GM10847 (cell line): ENCODE measurements around the gene CUEDC1.

Experiments used
- POLR2A ChIP-seq: IDR thresholded peaks from 2 replicates; pipeline ENCODE4 v1.6.1; 2011; ENCODE audit not compliant: insufficient read length; ENCODE audit errors: extremely low read depth

The CUEDC1 gene

DNA sequence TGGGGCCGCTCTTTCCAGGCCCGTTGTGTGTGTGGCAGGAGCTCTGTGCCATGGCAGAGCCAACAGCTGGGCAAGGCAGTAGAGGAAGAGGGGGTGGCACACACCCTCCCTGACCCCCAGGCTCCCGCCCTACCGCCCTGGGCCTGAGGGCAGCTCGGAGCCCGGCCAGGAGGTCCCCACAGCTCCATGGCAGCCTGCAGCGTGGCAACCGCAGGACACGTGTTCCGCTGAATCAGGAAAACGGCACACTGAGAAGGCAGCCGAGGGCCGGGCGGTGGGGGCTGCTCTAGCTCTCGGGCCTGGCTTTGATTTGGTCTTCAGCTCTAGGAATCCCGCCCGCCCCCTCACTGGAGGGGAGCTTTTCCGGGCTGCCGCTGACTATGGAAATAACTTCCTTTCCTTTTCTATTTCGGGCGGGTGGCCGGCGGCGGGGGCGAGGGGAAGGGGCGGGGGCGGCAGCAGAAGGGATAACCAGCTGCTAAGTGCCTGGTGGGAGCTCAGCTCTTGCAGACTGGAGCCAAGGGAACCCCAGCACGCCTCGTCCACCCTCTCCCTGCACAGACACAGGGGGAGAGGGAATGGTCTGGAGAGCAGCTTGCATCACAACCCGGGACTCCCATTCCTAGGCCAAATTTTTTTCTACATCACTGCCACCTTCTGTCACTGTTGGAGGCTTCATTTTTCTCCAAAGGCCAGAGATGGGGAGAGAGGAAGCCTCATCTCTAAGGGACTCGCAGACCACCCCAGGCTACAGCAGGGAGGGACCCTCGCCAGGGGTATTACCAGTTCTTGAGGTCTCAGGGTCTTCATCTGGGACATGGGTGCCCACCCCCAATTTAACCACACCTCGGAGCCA, 80.5 kb downstream of the CUEDC1 start:
- no peak for TF ChIP-seq POLR2A

DNA sequence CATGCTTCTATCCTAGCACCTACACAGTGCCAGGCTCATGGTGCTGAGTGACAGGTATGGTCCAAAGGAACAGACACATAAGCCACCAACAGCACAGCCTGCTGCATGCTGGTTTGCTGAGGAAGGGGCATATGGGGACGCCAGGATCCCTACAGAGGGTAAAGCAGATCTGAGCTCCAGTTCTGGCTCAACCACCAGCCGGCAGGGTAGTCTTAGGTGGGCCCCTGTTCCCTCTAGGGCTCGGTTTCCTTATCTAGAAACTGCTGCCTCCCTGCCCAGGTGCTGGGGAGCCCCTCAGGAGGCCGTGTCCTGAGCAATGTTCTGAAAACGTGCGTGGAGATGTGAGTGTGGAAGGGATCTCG, 81.2 kb downstream of the CUEDC1 start:
- no peak for TF ChIP-seq POLR2A

DNA sequence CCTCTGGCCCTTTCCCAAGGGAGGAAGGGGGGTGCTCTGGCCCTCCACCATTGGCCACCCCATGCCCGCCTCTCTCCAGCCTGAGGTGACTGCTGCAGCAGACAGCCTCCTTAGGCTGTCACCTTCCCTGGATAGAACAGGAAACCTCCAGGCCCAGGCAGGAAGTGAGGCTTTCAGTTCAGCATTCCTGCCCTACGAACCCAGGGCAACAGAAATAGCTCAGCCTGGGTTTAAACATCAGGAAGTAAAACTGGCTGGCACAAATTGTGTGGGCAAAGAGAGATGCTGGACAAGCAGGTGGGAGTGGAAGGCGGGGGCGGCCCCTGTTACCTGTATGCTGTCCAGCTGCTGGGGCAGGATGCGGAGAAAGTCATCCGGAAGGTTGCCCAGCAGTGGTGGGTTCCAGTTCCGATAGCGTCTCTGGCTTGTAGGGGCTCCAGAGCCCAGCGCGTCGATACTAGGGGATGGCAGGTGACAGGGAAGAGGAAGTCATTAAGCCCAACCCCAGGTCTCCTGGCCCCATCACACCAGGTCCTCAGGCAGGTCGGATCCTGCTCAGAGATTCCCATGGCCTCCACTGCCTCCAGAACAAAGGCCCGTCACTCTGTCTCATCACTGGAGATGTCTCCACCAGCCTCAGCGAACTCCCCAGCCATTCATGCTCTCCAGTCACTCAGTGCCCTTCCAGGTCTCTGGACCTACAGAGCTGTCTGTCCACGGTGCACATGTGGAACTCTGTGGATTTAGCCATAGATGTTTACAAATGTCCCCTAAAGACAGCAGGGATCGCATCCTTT, 81.8 kb downstream of the CUEDC1 start:
- no peak for TF ChIP-seq POLR2A

DNA sequence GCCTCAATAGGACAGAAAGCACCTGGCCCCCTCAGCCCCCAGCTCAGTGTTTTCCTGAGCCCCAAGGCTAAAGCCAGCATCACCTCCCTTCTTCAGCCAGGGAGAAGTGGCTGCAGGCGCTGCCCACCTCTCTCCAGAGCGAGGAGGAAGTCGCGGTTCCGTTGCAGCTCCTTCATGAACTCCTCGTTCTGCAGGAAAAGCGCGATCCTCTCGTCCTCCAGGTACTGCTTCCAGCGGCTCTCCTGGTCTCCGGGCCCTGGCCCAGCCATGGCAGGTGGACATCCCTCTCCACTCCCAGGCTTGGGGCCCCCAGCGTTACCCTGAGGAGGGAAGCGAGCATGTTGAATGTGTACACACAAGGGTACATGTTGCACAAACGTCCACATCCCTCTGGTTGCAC, 82.7 kb downstream of the CUEDC1 start:
- no peak for TF ChIP-seq POLR2A

DNA sequence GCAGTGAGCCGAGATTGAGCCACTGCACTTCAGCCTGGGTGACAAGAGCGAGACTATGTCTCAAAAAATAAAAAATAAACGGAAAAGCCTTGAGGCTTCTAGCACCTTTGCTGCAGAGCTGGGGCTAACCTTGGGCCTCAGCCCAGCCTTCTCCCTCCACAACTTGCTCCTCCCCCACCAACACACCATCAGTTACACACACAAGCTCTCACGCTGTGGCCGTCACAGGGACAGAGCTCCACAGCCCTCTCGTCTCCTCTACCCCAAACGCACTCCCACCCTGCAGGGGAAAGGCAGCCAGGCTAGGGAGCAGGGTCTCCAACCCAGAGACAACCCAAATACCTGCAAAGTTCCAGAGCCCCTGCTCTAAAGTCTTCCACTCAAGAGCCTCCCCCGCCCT, 83.3 kb downstream of the CUEDC1 start:
- TF ChIP-seq POLR2A: no peak

DNA sequence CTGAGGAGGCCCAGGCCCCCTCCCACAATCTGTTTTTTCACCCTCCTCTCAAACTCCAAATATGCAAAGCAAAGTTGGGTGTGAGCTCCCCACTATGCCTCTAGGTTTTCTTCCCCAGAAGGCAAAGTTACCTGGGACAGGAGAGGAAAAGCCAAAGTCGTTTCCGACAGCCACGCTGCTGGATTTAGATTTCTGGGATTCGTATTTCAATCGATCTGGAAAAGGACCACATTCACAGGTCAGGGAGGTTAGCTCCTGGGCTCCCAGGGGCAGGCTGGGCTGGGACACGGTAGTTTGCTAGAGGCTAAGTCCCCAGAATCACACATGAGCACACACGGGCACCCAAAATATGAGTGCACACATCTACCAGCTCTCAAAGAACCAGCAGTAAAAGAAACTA, 84.1 kb downstream of the CUEDC1 start:
- no peak for TF ChIP-seq POLR2A

DNA sequence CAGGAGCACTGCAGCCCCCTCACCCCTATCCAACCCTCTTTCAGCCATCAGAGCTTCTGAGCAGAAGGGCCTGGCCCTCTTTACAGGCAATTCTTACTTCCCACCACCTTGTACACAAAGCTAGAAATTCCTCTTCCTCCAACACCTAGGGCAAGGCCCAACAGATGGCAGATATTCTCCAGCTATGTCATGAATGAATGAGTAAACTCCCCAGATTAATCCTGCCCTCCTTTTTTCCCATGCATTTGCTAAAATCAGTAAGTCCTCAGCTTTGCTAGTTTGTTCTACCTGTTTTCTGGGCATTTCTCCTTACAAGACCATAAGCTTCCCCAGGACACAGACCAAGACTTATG, 85.0 kb downstream of the CUEDC1 start:
- TF ChIP-seq POLR2A: no peak

DNA sequence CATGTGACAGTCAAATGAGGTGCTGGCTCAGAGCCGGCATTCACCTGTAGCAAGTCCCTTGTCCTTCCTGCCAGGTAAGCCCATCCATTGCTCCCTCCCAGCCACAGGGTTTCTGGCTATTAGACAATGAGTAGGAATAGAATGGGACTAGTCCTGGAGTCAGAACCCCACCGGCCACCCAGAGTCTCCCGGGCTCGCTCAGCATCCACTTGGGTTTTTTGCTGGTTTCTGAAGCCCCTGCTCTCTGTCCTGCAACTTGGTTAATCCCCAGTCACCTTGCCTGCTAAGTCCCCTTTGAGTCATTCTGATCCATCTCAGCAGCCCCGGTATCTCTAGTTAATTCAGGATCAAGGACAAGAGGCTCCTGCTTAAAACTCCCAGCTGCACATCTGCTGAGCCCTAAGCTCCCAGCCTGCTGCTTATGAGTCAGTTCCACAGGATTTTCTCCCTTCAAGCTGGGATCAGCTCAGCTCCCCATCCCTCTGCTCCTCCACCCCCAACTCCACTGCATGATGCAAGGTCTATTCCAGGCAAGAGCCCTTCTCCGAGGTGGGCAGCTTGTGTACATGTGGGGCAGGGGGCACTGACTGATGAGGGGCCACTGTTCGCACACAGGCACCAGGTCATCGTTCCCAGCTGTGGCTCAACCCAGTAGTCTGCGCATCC, 85.5 kb downstream of the CUEDC1 start:
- TF ChIP-seq POLR2A: no peak

DNA sequence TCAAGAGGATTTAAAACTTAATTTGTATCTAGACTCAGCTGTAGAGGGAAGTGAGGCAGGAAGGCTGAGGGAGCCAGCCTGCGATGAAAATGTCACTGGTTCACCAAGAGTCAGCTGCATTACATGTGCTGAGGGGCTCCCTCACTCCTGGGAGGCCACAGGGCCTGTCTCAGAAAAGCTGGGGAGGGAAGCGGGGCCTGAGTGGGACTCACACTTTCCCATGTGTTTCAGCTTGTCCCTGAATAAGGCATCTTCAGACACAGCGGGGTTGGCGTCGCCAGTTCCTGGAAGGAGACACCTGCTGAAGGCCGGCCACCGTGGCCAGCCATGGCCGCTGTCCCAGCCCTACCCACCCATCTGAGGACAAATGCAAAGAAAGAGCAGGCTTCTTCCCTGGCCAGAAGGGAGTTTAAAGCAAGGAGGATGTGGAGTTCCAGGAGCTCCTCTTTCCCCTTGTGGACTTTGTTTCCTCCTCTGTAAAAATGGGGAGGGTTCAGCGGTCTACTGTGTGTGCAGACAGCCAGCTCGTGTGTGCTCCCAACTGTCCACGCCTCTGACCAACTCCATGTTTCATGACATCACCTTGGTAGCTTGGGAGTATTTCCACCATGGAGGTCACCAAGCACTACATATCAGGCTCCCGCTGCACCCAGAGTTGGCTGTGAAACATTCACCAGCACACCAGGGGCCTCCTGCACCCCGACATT, 86.1 kb downstream of the CUEDC1 start:
- TF ChIP-seq POLR2A: no peak

DNA sequence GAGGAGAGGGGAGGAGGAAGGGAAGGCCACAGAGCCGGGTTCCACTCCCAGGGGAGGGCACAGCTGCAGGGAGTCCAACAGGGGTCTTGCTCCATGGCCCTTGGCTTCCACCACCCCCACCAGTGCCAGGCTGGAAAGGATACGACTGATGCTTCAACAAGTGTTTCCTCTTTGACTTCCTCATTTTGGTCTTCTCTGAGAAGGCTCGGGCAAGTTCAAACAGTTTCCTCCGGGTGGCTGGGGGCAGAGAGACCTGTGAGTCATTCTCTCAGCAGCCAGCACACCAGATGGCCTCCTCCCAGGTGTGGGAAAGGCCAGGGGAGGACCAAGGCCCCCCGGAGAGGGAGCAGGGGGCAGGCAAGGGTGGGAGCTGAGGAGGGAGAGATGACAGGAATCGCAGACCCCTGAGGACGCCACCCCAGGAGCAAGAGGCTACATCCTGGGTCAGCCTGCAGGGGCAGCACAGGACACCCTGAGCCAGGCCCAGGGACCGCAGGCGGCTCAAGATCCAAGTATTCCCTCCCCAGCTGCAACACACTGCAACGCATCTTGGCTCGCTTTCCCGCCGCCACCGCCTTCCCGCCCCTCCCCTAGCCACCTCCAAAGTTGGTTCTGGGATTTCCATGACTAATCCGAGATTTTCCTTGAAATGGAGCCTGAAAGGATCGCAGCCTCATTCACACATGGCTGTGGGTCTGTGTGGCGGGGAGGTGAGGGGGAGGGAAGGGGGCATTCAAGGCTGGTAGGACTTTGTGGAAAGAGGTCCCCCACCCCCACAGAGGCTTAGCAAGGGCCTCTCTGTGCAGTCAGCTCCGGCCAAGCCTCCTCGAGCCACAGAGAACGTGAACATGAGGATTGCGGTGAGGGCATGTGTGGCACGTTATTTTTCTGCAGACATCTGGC, 87.0 kb downstream of the CUEDC1 start:
- TF ChIP-seq POLR2A: no peak

DNA sequence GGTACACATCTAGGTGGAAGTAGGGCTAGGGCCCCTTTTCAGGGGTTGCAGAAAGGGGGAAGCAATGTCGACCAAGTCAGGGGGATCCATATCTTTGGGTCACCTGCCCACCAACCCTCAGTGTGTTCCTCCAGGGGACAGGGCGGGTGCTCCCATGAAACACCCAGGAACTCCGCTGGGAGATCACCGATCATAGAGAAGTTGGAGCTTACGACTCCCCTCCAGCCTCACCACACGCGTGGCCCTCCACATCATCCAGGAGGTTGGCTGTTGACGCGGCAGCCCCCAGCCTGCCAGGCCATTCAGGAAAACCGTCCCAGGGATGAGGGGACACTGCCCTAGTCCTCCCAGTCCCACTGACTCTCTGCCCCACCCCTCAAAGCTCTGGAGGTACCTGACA, 88.1 kb downstream of the CUEDC1 start:
- no peak for TF ChIP-seq POLR2A

DNA sequence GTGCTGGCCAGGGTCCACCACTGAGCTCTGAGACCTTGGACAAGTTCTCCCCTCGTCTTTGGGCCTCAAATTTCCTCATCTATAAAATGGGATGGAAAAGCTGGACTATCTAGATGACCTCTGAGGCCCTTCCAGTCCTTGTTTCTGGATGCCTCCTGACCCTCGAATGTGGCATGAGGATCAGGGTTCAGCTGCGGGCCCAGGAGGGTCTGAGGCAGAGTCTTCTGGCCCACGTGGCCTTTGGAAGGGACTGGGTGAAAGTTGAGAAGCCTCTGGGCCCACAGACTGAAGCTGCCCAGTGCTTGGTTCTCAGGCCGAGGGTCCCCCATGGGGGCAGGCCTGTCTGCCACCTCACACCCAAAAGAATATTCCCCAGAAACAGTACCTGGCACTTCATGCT, 88.5 kb downstream of the CUEDC1 start:
- no peak for TF ChIP-seq POLR2A

DNA sequence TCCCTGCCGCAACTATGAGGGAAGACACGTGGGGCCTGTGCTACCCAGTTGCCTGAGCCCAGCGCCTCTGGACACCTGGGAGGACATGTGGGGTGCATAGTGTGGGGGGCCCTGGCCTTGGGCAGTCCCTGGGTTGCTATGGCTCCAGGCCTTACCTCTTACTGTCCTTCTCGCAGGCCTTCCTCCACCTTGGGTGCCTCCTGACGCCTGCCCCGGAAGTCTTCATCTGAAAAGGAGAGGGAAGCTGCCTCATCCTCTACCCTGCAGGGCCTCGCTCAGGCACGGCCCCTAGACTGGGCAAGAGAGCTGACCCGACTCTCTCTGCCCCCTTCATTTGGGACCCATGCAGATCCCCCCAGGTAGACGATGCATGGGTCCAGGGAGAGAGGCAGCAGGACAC, 88.9 kb downstream of the CUEDC1 start:
- no peak for TF ChIP-seq POLR2A

DNA sequence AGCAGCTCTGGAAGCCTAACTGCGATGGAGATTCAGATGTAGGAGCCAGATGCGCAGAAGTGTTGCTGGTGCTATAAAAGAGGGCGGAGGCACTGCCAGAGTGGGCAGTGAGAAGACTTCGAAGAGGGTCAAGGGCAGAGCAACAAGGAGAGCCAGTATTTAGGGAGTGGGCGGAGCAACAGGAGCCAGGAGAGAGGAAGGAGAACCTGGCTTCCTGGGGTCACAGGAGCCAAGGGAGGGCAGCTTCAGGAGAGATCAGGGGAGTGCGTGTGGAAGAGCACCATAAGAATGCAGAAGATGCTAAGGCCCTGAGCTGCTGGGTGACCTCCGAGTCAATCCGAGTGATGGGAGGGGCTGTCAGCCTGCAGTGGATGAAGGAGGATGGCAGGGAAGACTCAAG, 90.9 kb downstream of the CUEDC1 start:
- TF ChIP-seq POLR2A: no peak

DNA sequence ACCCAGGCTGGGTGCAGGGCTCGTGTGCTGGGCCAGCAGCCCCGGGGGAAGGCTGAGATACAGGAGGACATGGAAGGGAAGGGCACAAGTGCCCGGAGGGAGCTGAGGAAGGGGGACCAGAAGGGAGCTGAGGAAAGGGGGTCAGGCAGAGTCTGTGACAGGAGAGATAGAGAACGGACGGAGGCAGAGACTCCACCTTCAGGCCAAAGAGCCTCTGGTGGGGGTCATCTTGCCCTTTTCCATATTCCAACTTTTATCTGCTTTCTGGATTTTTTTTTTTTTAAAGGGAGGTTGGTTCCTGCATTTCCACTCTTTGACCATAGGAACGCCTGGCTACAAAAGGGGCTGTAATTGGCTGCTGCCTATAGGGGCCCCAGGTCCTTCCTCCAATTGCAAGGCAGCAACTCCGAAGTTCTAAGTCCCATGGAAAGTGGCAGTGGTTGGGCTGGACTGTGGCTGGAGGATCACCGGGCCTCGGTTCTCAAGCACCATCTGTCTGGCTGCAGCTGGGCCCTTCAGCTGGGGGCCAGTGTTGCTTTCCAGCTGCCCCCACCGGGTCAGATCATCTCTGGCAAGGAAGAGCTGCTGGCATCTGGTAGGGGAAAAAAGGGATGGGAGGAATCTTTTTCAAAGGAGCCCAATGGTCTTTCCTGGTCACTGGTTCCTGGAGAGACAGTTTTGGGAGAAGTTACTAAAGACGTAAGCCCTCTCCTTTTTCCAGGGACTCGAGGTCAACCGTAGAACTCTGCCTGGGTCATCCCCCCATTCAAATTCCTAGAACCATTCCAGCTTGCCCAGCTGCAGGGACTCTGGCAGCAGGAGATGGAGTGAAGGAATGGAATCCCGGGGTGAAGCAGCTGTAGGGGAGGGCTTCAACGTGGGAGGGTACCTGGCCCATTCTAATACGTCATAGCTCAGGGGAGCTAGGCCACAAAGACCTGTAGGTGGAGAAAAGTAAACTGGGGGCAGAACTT, 92.2 kb downstream of the CUEDC1 start:
- no peak for TF ChIP-seq POLR2A
